Stromal cell of bone marrow (primary cell): ENCODE measurements around the gene AFF4.
"Not testable (repeated sequence)": the region's sequence is repeated elsewhere in the genome, so short reads cannot be mapped to it uniquely, and the experiment has no call there.

Experiments
- DNase-seq: peaks from one replicate; pipeline ENCODE4 v3.0.0-alpha.2; 2012; ENCODE audit warnings: low read depth

AFF4 gene

GRCh38 chr5:132886064-132886823 lies 77.2 kb downstream of the AFF4 start:
- no peak for DNase-seq

GRCh38 chr5:132884548-132884947 lies 78.9 kb downstream of the AFF4 start:
- DNase-seq, result no peak

- peak; percentile 52 for DNase-seq
These were observed 80.1 kb downstream of the AFF4 start for GRCh38 chr5:132883261-132883834.

GRCh38 chr5:132877938-132878337 lies 85.5 kb downstream of the AFF4 start:
- no peak for DNase-seq

GRCh38 chr5:132877466-132877865 lies 86.0 kb downstream of the AFF4 start:
- no peak for DNase-seq

- no peak for DNase-seq
These were observed 87.2 kb downstream of the AFF4 start for GRCh38 chr5:132876020-132876759.

GRCh38 chr5:132873930-132874271 lies 89.5 kb downstream of the AFF4 start:
- no peak for DNase-seq

GRCh38 chr5:132873119-132873929 lies 90.1 kb downstream of the AFF4 start, which contains the start of gene LEAP2:
Gene LEAP2 (plus strand): TSS chr5:132873668. CDS start chr5:132873695, 27 bp downstream.
- DNase-seq, result no peak

GRCh38 chr5:132872788-132873118 lies 90.7 kb downstream of the AFF4 start:
- DNase-seq, result no peak

GRCh38 chr5:132871459-132872284 lies 91.8 kb downstream of the AFF4 start:
- no peak for DNase-seq

GRCh38 chr5:132870801-132871200 lies 92.6 kb downstream of the AFF4 start:
- DNase-seq, result no peak

GRCh38 chr5:132868754-132869153 lies 94.7 kb downstream of the AFF4 start:
- DNase-seq, result no peak

GRCh38 chr5:132867046-132867451 lies 96.4 kb downstream of the AFF4 start:
- DNase-seq, result no peak

- peak; percentile 100 for DNase-seq
These were observed 96.9 kb downstream of the AFF4 start, which contains the start of the genes GDF9 and UQCRQ for GRCh38 chr5:132866342-132867045. Gene GDF9 (minus strand): TSS chr5:132866469. CDS start chr5:132864533, 1,936 bp downstream. Gene UQCRQ (plus strand): TSS chr5:132866642. CDS start chr5:132866882, 240 bp downstream.

GRCh38 chr5:132865668-132866341 lies 97.6 kb downstream of the AFF4 start:
- no peak for DNase-seq

- no peak for DNase-seq
These were observed 102.7 kb downstream of the AFF4 start for GRCh38 chr5:132860742-132861141.

- DNase-seq, result no peak
These were observed 103.5 kb downstream of the AFF4 start for GRCh38 chr5:132859889-132860437.

GRCh38 chr5:132856011-132856410 lies 107.4 kb downstream of the AFF4 start:
- DNase-seq, result no peak

- not testable (repeated sequence) for DNase-seq
These were observed 108.4 kb downstream of the AFF4 start for GRCh38 chr5:132854992-132855391.

- no peak for DNase-seq
These were observed 109.1 kb downstream of the AFF4 start for GRCh38 chr5:132854301-132854700.
